Mesothelial cell of epicardium (in vitro differentiated cells): ENCODE measurements around the gene HNRNPH2. TPM values are rescaled to one million over a fixed set of nuclear protein-coding genes. Genes with fewer than 3 reads are reported as not detected.

Experiments used
- DNase-seq, 2 experiments: peaks; one replicate each; pipeline ENCODE4 v3.0.0; 2021; ENCODE audit warnings: low spot score in 2 of 2; ENCODE audit not compliant: unreplicated experiment in 2 of 2
- H3K27ac Mint-ChIP-seq: 2 replicates; pipeline ENCODE4 v1.8.0; 2021; ENCODE audit warnings: mixed read lengths
- H3K27me3 Mint-ChIP-seq: 2 replicates; pipeline ENCODE4 v1.8.0; 2021; ENCODE audit warnings: low read depth, mixed read lengths
- H3K36me3 Mint-ChIP-seq: 2 replicates; pipeline ENCODE4 v1.8.0; 2021; ENCODE audit warnings: mixed read lengths
- H3K4me1 Mint-ChIP-seq: 2 replicates; pipeline ENCODE4 v1.8.0; 2021; ENCODE audit warnings: mixed read lengths
- H3K4me3 Mint-ChIP-seq: 2 replicates; pipeline ENCODE4 v1.8.0; 2021; ENCODE audit warnings: mild to moderate bottlenecking, moderate library complexity, mixed read lengths
- H3K9me3 Mint-ChIP-seq: 2 replicates; pipeline ENCODE4 v1.8.0; 2021; ENCODE audit warnings: mixed read lengths
- CTCF ChIP-seq: fragments of 200-600 bp; sonication (generic); IDR thresholded peaks from one replicate; pipeline ENCODE4 v1.5.0; 2021; ENCODE audit warnings: antibody characterized with exemption; ENCODE audit not compliant: unreplicated experiment
- total RNA-seq: library from RNA; stranded (reverse); gene quantifications from 3 replicates; pipeline ENCODE4 v1.2.1, GENCODE V29; 2021

The HNRNPH2 gene
- total RNA-seq, 1 donor from 2014 or later, result 63.0 TPM

GRCh38 chrX:101442085-101442484 lies 34.1 kb downstream of the HNRNPH2 start:
- TF ChIP-seq CTCF, result no peak
- H3K4me1 Mint-ChIP-seq, result no peaks in the 10 kb centered on the region
- no peaks in the 10 kb centered on the region for H3K27me3 Mint-ChIP-seq
- H3K4me3 Mint-ChIP-seq, result no peak overlapping the region
- peaks cover 39% of the 10 kb centered on the region for H3K9me3 Mint-ChIP-seq
- peaks cover 57% of the 10 kb centered on the region for H3K36me3 Mint-ChIP-seq
- no peak overlapping the region for H3K27ac Mint-ChIP-seq
- DNase-seq, result no peak

DNA sequence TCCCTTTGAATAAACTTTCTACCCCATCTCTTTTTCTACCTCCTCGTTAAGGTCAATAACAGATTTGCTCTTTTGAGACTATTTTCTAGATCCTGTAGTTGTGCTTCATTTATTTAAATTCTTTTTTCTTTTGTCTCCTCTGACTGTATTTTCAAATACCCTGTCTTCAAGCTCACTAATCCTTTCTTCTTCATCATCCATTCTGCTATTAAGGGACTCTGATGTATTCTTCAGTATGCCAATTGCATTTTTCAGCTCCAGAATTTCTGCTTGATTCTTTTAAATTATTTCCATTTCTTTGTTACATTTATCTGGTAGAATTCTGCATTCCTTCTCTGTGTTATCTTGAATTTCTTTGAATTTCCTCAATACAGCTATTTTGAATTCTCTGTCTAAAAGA lies 41.3 kb downstream of the HNRNPH2 start:
- peaks cover 32% of the 10 kb centered on the region for H3K36me3 Mint-ChIP-seq
- no peak overlapping the region for H3K27ac Mint-ChIP-seq
- no peaks in the 10 kb centered on the region for H3K4me1 Mint-ChIP-seq
- no peak for DNase-seq
- H3K9me3 Mint-ChIP-seq, result peaks cover 47% of the 10 kb centered on the region
- no peaks in the 10 kb centered on the region for H3K27me3 Mint-ChIP-seq
- H3K4me3 Mint-ChIP-seq, result no peak overlapping the region
- TF ChIP-seq CTCF, result no peak

GRCh38 chrX:101450085-101450484 lies 42.1 kb downstream of the HNRNPH2 start:
- Mint-ChIP-seq H3K36me3 (peaks cover 29% of the 10 kb centered on the region), H3K27ac (no peak overlapping the region), H3K27me3 (no peaks in the 10 kb centered on the region), H3K4me3 (no peak overlapping the region), H3K9me3 (peaks cover 48% of the 10 kb centered on the region), H3K4me1 (no peaks in the 10 kb centered on the region)
- no peak for DNase-seq
- no peak for TF ChIP-seq CTCF

DNA sequence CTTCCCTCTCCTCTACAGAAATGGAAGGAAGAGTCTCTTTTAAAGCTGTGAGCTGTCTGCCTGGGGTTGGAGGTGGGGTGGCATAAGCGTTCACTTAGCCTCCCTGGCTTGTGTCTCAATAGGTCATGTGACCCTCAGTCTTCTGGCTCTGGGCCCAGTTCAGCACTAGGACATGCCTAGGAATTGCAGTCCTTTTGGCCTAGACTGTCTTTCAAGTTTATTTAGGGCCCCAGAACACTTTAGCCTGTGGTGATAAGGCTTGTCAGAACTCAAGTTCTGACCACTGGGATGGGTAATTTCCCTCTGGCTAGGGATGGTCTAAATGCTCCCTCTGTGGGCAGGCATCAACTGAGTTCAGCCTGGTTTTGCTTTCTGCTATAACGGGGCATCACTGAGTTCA lies 42.9 kb downstream of the HNRNPH2 start:
- DNase-seq, result no peak
- Mint-ChIP-seq H3K4me1 (no peaks in the 10 kb centered on the region), H3K4me3 (no peak overlapping the region), H3K27ac (no peak overlapping the region), H3K27me3 (no peaks in the 10 kb centered on the region), H3K9me3 (peaks cover 49% of the 10 kb centered on the region), H3K36me3 (peaks cover 31% of the 10 kb centered on the region)
- no peak for TF ChIP-seq CTCF

- no peak for DNase-seq
- Mint-ChIP-seq H3K4me1 (no peaks in the 10 kb centered on the region), H3K4me3 (no peak overlapping the region), H3K27me3 (no peaks in the 10 kb centered on the region), H3K36me3 (peaks cover 33% of the 10 kb centered on the region), H3K9me3 (peaks cover 50% of the 10 kb centered on the region), H3K27ac (peak overlapping the region; percentile 21)
- no peak for TF ChIP-seq CTCF
Measured at GRCh38 chrX:101452056-101452455, 44.0 kb downstream of the HNRNPH2 start.

DNA sequence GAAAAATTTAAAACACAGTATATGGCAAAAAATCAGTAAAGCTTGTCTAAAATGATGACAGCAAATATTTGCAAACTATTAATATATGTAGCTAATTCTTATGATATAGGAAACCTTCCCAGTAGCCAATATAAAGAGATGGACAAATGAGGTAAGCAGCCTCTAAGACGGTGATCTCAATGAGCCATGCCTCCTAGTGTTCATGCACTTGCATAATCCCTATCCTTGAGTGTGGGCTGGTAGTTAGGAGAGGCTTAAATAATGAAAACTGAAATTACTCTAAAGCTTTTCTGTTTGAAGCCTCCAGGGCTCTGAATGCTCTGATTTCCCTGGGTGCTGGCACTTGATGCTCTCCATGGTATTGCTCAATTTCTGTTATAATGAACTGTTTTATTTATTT lies 52.6 kb downstream of the HNRNPH2 start:
- no peak for DNase-seq
- H3K4me1 Mint-ChIP-seq, result no peaks in the 10 kb centered on the region
- no peak for TF ChIP-seq CTCF
- H3K27me3 Mint-ChIP-seq, result no peaks in the 10 kb centered on the region
- peaks cover 27% of the 10 kb centered on the region for H3K9me3 Mint-ChIP-seq
- H3K36me3 Mint-ChIP-seq, result peaks cover 19% of the 10 kb centered on the region
- H3K27ac Mint-ChIP-seq, result no peak overlapping the region
- H3K4me3 Mint-ChIP-seq, result no peak overlapping the region
